GM18511 (cell line): Measurements from ENCODE around the gene HLA-DMA.

Source experiments
- ATAC-seq: cut with Tn5 transposase; IDR thresholded peaks from one replicate; pipeline ENCODE4 v1.9.1; 2021; ENCODE audit warnings: mild to moderate bottlenecking, moderate library complexity; ENCODE audit not compliant: unreplicated experiment

The HLA-DMA gene

DNA sequence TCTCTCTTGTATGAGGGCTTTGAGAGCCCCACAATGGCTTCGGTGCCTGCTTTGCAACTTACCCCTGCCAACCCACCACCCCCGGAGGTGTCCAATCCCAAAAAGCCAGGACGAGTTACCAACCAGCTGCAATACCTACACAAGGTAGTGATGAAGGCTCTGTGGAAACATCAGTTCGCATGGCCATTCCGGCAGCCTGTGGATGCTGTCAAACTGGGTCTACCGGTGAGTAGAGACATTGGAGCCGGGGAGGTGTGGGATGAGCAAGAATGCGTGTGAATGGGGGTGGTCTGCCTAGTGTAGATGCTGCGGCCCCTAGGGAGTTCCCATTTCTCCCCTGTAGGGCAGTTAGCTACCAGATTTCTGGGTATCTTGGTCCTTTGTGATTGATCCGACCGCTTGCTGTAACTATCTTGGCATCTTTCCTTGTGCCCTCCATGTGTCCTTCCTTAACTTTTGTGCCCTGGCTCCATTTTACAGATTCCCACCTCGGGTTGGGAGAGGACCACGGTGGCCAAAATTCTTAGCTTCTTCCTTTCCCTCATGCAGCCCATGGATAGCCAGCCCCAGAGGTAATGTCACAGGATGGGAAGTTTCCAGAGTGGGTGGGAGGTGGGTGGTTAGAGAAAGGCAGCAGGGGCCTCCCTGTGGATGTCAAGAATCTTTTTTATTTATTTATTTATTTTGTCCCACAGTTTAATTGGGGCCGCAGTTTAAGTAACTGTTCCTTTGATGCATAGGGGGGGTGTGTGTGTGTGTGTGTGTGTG, 21.8 kb upstream of the HLA-DMA start:
- ATAC-seq = no peak

DNA sequence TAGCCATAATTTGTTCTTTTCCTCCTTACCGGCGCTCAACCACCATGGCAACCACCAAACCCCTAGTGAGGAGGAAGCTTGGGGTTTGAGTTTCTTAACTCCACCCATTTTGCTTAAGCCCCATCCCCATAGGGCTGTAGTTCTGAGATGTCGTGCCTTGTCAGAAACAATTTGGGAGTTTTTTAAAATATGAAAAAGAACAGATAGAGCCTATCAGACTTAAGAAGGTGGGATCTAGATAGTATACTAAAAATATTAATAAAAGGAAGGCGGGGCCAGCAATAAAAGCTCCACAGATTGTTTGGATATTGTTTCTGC, 21.1 kb upstream of the HLA-DMA start:
- no peak for ATAC-seq

- ATAC-seq = no peak
Measured at GRCh38 chr6:32973144-32974015, 20.5 kb upstream of the HLA-DMA start.

DNA sequence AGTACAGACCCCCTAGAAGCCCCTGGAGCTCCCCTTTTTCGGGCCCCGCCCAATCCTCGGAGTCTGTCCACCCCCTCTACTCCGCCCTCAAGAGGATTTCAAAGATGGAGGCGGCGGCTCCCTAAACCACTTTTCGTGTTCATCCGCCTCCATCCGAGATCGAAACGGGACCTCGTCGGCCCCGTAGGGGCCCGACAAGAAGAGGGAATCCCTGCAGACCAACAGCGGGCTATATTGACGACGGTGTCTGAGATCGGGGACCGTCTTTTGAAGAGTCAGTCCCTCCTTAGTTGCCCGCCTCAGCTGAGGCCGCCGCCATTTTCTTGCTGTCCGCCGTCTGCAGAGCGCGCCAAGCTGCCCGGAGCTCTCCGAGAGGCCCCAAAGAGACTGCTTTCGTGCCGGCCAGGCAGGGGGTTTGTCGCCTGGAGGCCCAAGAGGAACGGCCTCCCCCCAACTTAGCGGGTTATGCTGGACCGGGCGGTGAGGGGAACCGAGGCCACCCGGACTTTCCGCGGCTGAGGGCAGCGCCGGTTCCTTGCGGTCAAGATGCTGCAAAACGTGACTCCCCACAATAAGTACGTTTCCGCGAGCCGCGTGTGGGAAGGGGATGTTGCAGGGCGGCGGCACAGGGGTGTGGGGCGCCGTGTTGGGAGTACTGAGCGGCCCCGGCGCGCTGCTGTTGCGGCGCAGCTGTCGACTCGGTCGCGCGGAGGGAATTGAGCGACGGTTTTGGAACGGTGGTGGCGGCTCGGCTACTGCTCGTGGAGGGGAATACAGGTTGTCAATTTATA, 19.7 kb upstream of the HLA-DMA start:
- no peak for ATAC-seq

- ATAC-seq = peak; percentile 51
Measured at GRCh38 chr6:32971581-32972352, 18.9 kb upstream of the HLA-DMA start.

GRCh38 chr6:32971242-32971580, 18.3 kb upstream of the HLA-DMA start:
- ATAC-seq = no peak

GRCh38 chr6:32970413-32971241, 17.7 kb upstream of the HLA-DMA start:
- no peak for ATAC-seq

GRCh38 chr6:32969685-32970412, 17.0 kb upstream of the HLA-DMA start:
- no peak for ATAC-seq

DNA sequence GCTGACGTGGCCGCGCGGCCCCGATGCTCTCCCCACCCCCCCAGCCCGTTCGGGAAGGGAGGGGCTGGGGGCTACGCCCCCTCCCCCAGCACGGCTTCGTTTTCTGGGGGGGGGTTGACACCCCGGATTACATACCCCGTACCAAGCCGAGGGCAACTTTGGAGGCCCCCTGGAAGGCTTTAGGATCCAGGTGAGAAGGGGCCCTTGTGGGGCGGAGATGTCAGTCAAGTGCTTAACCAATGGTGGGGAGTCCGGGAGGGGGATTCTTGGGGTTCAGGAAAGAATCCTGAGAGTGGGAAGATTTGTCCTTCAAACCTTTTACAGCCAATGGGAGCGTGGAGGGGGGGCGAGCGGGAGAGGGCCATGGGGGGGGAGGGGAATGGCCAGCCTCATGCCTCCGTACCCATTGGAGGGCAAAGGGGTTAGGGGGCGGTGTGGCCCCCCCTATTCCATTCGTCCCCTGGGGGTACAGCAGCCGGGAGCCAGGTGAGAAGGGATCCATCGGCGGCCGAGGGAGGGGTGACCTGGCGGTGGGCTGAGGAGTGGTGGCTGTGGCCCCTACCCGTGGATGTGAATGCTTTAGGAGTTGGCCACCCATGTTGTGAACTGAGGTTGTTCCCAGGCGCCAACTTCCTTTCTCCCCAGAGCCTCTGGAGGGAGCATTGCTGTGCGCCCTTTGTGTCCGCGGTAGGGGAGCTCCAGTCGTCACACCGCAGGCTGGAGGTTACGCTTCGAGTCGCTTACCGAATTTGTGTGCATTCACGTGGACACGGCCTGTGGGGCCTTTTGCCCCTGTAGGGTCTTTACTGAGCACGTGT, 16.2 kb upstream of the HLA-DMA start:
- ATAC-seq = no peak

GRCh38 chr6:32968093-32968866, 15.4 kb upstream of the HLA-DMA start, which contains the start of gene BRD2:
BRD2 (plus strand) TSS chr6:32968594; CDS start chr6:32972899, 4,305 bp downstream.
- peak; percentile 34 for ATAC-seq

- no peak for ATAC-seq
Measured at GRCh38 chr6:32967151-32968091, 14.5 kb upstream of the HLA-DMA start.

- no peak for ATAC-seq
Measured at GRCh38 chr6:32964776-32965175, 11.9 kb upstream of the HLA-DMA start.

GRCh38 chr6:32963866-32964265, 11.0 kb upstream of the HLA-DMA start:
- ATAC-seq = no peak

- ATAC-seq = no peak
Measured at GRCh38 chr6:32962213-32962826, 9.4 kb upstream of the HLA-DMA start.

DNA sequence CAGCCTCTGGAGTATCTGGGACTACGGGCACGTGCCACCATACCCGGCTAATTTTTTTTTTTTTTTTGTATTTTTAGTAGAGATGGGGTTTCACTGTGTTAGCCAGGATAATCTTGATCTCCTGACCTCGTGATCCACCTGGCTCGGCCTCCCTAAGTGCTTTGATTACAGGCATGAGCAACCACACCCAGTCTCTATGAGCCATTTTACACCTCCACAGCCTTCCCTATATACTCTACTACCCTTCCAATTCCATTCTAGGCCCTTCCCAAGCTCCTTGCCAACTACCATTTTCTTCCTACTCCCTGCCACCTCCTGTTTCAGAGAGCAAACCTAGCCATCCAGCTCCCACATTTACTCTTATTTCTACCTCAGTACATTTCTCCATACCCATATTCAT, 7.7 kb upstream of the HLA-DMA start:
- ATAC-seq = no peak

GRCh38 chr6:32956176-32956575, 3.3 kb upstream of the HLA-DMA start:
- ATAC-seq = no peak
